GM21447 (cell line): ENCODE results near the gene PIK3R3.
A peak's percentile ranks its signal among the peaks of the same experiment; 100 is the strongest.
"Not testable (repeated sequence)": the region's sequence is repeated elsewhere in the genome, so short reads cannot be mapped to it uniquely, and the experiment has no call there.

ENCODE experiments used
- ATAC-seq: cut with Tn5 transposase; IDR thresholded peaks from one replicate; pipeline ENCODE4 v1.9.1; 2021; ENCODE audit not compliant: unreplicated experiment

The PIK3R3 gene

GRCh38 chr1:46070164-46070814 lies 62.1 kb downstream of the PIK3R3 start:
- ATAC-seq = no peak

GRCh38 chr1:46068525-46068924 lies 63.9 kb downstream of the PIK3R3 start:
- ATAC-seq = no peak

- no peak for ATAC-seq
Observed at GRCh38 chr1:46067652-46068051, 64.8 kb downstream of the PIK3R3 start.

- ATAC-seq = no peak
Observed at GRCh38 chr1:46065405-46065804, 67.0 kb downstream of the PIK3R3 start.

- no peak for ATAC-seq
Observed at GRCh38 chr1:46064708-46065107, 67.7 kb downstream of the PIK3R3 start.

GRCh38 chr1:46062651-46063319 lies 69.6 kb downstream of the PIK3R3 start:
- peak; percentile 62 for ATAC-seq

GRCh38 chr1:46061146-46061545 lies 71.3 kb downstream of the PIK3R3 start:
- no peak for ATAC-seq

- ATAC-seq = no peak
Observed at GRCh38 chr1:46058936-46059335, 73.5 kb downstream of the PIK3R3 start.

- ATAC-seq = no peak
Observed at GRCh38 chr1:46057781-46058180, 74.6 kb downstream of the PIK3R3 start.

GRCh38 chr1:46057215-46057614 lies 75.2 kb downstream of the PIK3R3 start:
- ATAC-seq = not testable (repeated sequence)

GRCh38 chr1:46056325-46056724 lies 76.1 kb downstream of the PIK3R3 start:
- no peak for ATAC-seq

GRCh38 chr1:46053734-46054133 lies 78.7 kb downstream of the PIK3R3 start:
- ATAC-seq = no peak

- ATAC-seq = no peak
Observed at GRCh38 chr1:46044116-46044515, 88.3 kb downstream of the PIK3R3 start.

GRCh38 chr1:46043458-46044017 lies 88.9 kb downstream of the PIK3R3 start:
- ATAC-seq = peak; percentile 85

- ATAC-seq = no peak
Observed at GRCh38 chr1:46041974-46042373, 90.5 kb downstream of the PIK3R3 start.

GRCh38 chr1:46041551-46041950 lies 90.9 kb downstream of the PIK3R3 start:
- ATAC-seq = no peak

- no peak for ATAC-seq
Observed at GRCh38 chr1:46039571-46040052, 92.8 kb downstream of the PIK3R3 start.

GRCh38 chr1:46036894-46037839 lies 95.3 kb downstream of the PIK3R3 start:
- no peak for ATAC-seq

- ATAC-seq = no peak
Observed at GRCh38 chr1:46034601-46035516, 97.6 kb downstream of the PIK3R3 start.
